Tibial nerve (tissue), 3 donors: ENCODE measurements around the gene TRPV2.

ENCODE experiments used
- POLR2A ChIP-seq, 2 donors: fragments of 450-650 bp; IDR thresholded peaks; one replicate each; pipeline ENCODE4 v1.6.1; 2017; ENCODE audit warnings: antibody characterized with exemption in 2 of 2, mild to moderate bottlenecking in 2 of 2, moderate library complexity in 2 of 2
- TF ChIP-seq, protein P1 (sequence below), 5 experiments: fragments of 200-600 bp in 3 of 5; fragments of 450-650 bp in 2 of 5; sonication (generic) in 3 of 5; IDR thresholded peaks; one replicate each; pipeline ENCODE4 v1.5.1; 2016 to 2019; ENCODE audit warnings: antibody characterized with exemption in 5 of 5, mild to moderate bottlenecking in 3 of 5, moderate library complexity in 2 of 5

DNA sequence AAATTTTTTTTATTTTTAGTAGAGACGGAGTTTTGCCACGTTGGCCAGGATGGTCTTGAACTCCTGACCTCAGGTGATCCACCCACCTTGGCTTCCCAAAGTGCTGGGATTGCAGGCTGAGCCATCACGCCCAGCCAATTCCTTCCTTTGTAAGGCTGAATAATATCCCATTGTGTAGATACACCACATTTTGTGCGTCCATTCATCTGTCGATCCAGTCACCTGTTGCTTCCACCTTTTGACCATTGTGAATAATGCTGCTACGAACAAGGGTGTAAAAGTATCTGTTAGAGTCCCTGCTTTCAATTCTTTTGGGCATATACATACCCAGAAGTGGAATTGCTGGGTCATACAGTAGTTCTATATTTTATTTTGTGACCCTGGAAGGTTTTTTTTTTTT lies 15.3 kb downstream of the TRPV2 start:
- TF ChIP-seq, protein P1, sequence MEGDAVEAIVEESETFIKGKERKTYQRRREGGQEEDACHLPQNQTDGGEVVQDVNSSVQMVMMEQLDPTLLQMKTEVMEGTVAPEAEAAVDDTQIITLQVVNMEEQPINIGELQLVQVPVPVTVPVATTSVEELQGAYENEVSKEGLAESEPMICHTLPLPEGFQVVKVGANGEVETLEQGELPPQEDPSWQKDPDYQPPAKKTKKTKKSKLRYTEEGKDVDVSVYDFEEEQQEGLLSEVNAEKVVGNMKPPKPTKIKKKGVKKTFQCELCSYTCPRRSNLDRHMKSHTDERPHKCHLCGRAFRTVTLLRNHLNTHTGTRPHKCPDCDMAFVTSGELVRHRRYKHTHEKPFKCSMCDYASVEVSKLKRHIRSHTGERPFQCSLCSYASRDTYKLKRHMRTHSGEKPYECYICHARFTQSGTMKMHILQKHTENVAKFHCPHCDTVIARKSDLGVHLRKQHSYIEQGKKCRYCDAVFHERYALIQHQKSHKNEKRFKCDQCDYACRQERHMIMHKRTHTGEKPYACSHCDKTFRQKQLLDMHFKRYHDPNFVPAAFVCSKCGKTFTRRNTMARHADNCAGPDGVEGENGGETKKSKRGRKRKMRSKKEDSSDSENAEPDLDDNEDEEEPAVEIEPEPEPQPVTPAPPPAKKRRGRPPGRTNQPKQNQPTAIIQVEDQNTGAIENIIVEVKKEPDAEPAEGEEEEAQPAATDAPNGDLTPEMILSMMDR (IDR thresholded peaks at IDR 0.05), result no peak
- TF ChIP-seq POLR2A (IDR thresholded peaks at IDR 0.05), result no peak
